Mesendoderm (in vitro differentiated cells): Measurements from ENCODE around the gene LRP10.
"Not testable (repeated sequence)": the region's sequence is repeated elsewhere in the genome, so short reads cannot be mapped to it uniquely, and the experiment has no call there.

ENCODE experiments used
- DNase-seq: peaks from one replicate; pipeline ENCODE4 v3.0.0; 2013
- H2AK5ac ChIP-seq: 2 replicates; pipeline ENCODE4 v1.6.1; 2013; ENCODE audit warnings: low read length, inconsistent platforms
- H2BK120ac ChIP-seq: 2 replicates; pipeline ENCODE4 v1.6.1; 2013; ENCODE audit warnings: low read depth, mild to moderate bottlenecking, low read length, moderate library complexity, mixed read lengths
- H2BK15ac ChIP-seq: replicated peaks from 2 replicates; pipeline ENCODE4 v1.6.1; 2013; ENCODE audit warnings: low read depth, mild to moderate bottlenecking, moderate library complexity
- H2BK5ac ChIP-seq: 2 replicates; pipeline ENCODE4 v1.6.1; 2013; ENCODE audit warnings: low read length, inconsistent platforms
- H3K18ac ChIP-seq: 2 replicates; pipeline ENCODE4 v1.6.1; 2013; ENCODE audit warnings: mild to moderate bottlenecking, low read length, mixed read lengths
- H3K23ac ChIP-seq: one replicate; pipeline ENCODE4 v1.6.1; 2013; ENCODE audit warnings: low read length
- H3K27ac ChIP-seq: 2 replicates; pipeline ENCODE4 v1.5.1; 2013; ENCODE audit warnings: low read depth, mild to moderate bottlenecking, inconsistent platforms, low read length, moderate library complexity
- H3K27me3 ChIP-seq: 2 replicates; pipeline ENCODE4 v1.6.1; 2013; ENCODE audit warnings: low read length, control low read depth, mild to moderate bottlenecking, inconsistent platforms; ENCODE audit not compliant: insufficient read depth, poor library complexity
- H3K36me3 ChIP-seq: 2 replicates; pipeline ENCODE4 v1.6.1; 2013; ENCODE audit warnings: low read length, inconsistent platforms; ENCODE audit not compliant: control insufficient read depth, insufficient read depth
- H3K4ac ChIP-seq: one replicate; pipeline ENCODE4 v1.6.1; 2013; ENCODE audit warnings: low read depth, mild to moderate bottlenecking, low read length, moderate library complexity
- H3K4me1 ChIP-seq: 2 replicates; pipeline ENCODE4 v1.6.1; 2013; ENCODE audit warnings: low read depth, low read length, inconsistent platforms; ENCODE audit not compliant: control insufficient read depth
- H3K4me2 ChIP-seq: 2 replicates; pipeline ENCODE4 v1.6.1; 2013; ENCODE audit warnings: low read length
- H3K4me3 ChIP-seq: 2 replicates; pipeline ENCODE4 v1.5.1; 2013; ENCODE audit warnings: mild to moderate bottlenecking, low read length
- H3K56ac ChIP-seq: one replicate; pipeline ENCODE4 v1.6.1; 2013; ENCODE audit warnings: low read length
- H3K79me1 ChIP-seq: 2 replicates; pipeline ENCODE4 v1.6.1; 2013; ENCODE audit warnings: low read length, inconsistent platforms
- H3K79me2 ChIP-seq: 2 replicates; pipeline ENCODE4 v1.6.1; 2013; ENCODE audit warnings: mild to moderate bottlenecking, low read length; ENCODE audit not compliant: control insufficient read depth, insufficient read depth
- H3K9ac ChIP-seq: 2 replicates; pipeline ENCODE4 v1.6.1; 2013; ENCODE audit warnings: low read length, inconsistent platforms
- H4K5ac ChIP-seq: one replicate; pipeline ENCODE4 v1.6.1; 2013; ENCODE audit warnings: low read length
- H4K8ac ChIP-seq: one replicate; pipeline ENCODE4 v1.6.1; 2013; ENCODE audit warnings: low read depth, mild to moderate bottlenecking, control low read depth, low read length, moderate library complexity
- WGBS: extraction: QIAGEN DNeasy Blood & Tissue Kit; methylation state at CpG from one replicate; pipeline ENCODE4 v1.1.7; 2013; ENCODE audit warnings: low lambda C conversion rate, missing lambda C conversion rate; ENCODE audit not compliant: insufficient coverage; ENCODE audit errors: extremely low coverage; 5-methylcytosine and 5-hydroxymethylcytosine counted together

Gene LRP10

GRCh38 chr14:22850944-22851764, 20.4 kb upstream of the LRP10 start:
- H3K79me1 ChIP-seq: no peaks in the 10 kb centered on the region
- no CpG with 5 or more reads among the region's 9 CpGs for WGBS
- H2BK5ac ChIP-seq: no peak overlapping the region
- H3K23ac ChIP-seq: no peak overlapping the region
- peaks cover 2% of the 10 kb centered on the region for H3K4me1 ChIP-seq
- no peak overlapping the region for H4K8ac ChIP-seq
- no peak overlapping the region for H2BK120ac ChIP-seq
- no peaks in the 10 kb centered on the region for H3K36me3 ChIP-seq
- no peaks in the 10 kb centered on the region for H3K27me3 ChIP-seq
- peak overlapping the region; percentile 62 for H3K56ac ChIP-seq
- H3K79me2 ChIP-seq: no peaks in the 10 kb centered on the region
- no peak overlapping the region for H3K27ac ChIP-seq
- H3K18ac ChIP-seq: no peak overlapping the region
- H3K4me2 ChIP-seq: no peak overlapping the region
- H3K9ac ChIP-seq: no peak overlapping the region
- H2BK15ac ChIP-seq: no peak overlapping the region
- no peak overlapping the region for H2AK5ac ChIP-seq
- H4K5ac ChIP-seq: no peak overlapping the region
- H3K4me3 ChIP-seq: no peak overlapping the region
- DNase-seq: peak; percentile 57
- H3K4ac ChIP-seq: no peak overlapping the region

DNA sequence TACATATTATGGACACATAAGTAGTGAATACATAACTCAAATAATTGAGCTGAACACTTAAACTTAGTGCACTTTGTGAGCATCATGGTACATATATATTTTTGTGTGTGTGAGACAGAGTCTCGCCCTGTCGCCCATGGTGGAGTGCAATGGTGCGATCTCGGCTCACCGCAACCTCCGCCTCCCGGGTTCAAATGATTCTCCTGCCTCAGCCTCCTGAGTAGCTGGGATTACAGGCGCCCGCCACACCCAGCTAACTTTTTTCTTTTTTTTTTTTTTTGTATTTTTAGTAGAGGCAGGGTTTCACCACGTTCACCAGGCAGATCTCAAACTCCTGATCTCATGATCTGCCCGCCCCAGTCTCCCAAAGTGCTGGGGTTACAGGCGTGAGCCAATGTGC, 19.4 kb upstream of the LRP10 start:
- not testable (repeated sequence) for H3K23ac ChIP-seq, H3K36me3 ChIP-seq, H3K79me1 ChIP-seq, H3K27ac ChIP-seq, H2BK15ac ChIP-seq, H3K56ac ChIP-seq, H3K4me3 ChIP-seq, H3K18ac ChIP-seq, H4K8ac ChIP-seq, H3K4me2 ChIP-seq, DNase-seq, H3K27me3 ChIP-seq, H3K79me2 ChIP-seq, H3K9ac ChIP-seq, H2BK5ac ChIP-seq, H2AK5ac ChIP-seq, H2BK120ac ChIP-seq, H3K4ac ChIP-seq, H4K5ac ChIP-seq, H3K4me1 ChIP-seq
- WGBS: no CpG with 5 or more reads among the region's 12 CpGs

- no peaks in the 10 kb centered on the region for H3K36me3 ChIP-seq
- no peak overlapping the region for H4K8ac ChIP-seq
- no peaks in the 10 kb centered on the region for H3K27me3 ChIP-seq
- H3K18ac ChIP-seq: no peak overlapping the region
- no peak overlapping the region for H3K4me3 ChIP-seq
- H4K5ac ChIP-seq: no peak overlapping the region
- no peak overlapping the region for H3K23ac ChIP-seq
- H2BK15ac ChIP-seq: no peak overlapping the region
- no peak overlapping the region for H3K27ac ChIP-seq
- H3K9ac ChIP-seq: peak overlapping the region; percentile 11
- H3K4me1 ChIP-seq: peaks cover 2% of the 10 kb centered on the region
- H2BK120ac ChIP-seq: no peak overlapping the region
- WGBS: no CpG with 5 or more reads among the region's 2 CpGs
- H3K79me1 ChIP-seq: no peaks in the 10 kb centered on the region
- H2AK5ac ChIP-seq: no peak overlapping the region
- H2BK5ac ChIP-seq: no peak overlapping the region
- DNase-seq: no peak
- peak overlapping the region; percentile 61 for H3K56ac ChIP-seq
- H3K79me2 ChIP-seq: no peaks in the 10 kb centered on the region
- H3K4ac ChIP-seq: no peak overlapping the region
- no peak overlapping the region for H3K4me2 ChIP-seq
These were observed 19.0 kb upstream of the LRP10 start for GRCh38 chr14:22852599-22852939.

GRCh38 chr14:22852940-22853767, 18.4 kb upstream of the LRP10 start:
- Histone ChIP-seq H3K36me3 (no peaks in the 10 kb centered on the region), H3K27ac (no peak overlapping the region), H3K56ac (peak overlapping the region; percentile 77), H2AK5ac (no peak overlapping the region), H3K27me3 (no peaks in the 10 kb centered on the region), H3K79me1 (no peaks in the 10 kb centered on the region), H4K5ac (no peak overlapping the region), H4K8ac (no peak overlapping the region), H2BK15ac (no peak overlapping the region), H3K79me2 (no peaks in the 10 kb centered on the region), H3K4ac (peak overlapping the region; percentile 89), H2BK5ac (peak overlapping the region; percentile 8), H2BK120ac (no peak overlapping the region), H3K23ac (no peak overlapping the region), H3K4me2 (peak overlapping the region; percentile 19), H3K18ac (peak overlapping the region; percentile 35), H3K4me3 (no peak overlapping the region), H3K4me1 (peaks cover 2% of the 10 kb centered on the region), H3K9ac (peak overlapping the region; percentile 62)
- DNase-seq: peak; percentile 89
- WGBS: no CpG with 5 or more reads among the region's 20 CpGs

DNA sequence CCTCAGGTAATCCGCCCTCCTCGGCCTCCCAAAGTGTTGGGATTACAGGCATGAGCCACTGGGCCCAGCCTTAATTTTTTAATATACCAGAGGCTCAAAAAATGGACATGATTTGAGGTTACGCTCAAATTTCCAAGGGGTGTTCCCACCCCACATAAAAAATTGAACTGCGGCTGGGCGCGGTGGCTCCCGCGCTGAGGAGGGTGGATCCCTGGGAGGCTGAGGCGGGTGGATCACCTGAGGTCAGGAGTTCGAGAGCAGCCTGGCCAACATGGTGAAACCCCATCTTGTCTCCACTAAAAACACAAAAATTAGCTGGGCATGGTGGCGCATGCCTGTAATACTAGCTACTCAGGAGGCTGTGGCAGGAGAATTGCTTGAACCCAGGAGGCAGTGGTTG, 17.2 kb upstream of the LRP10 start:
- H3K18ac ChIP-seq, H3K27me3 ChIP-seq, H3K4ac ChIP-seq, H4K5ac ChIP-seq, DNase-seq, H3K4me3 ChIP-seq, H2BK5ac ChIP-seq, H3K4me2 ChIP-seq, H3K36me3 ChIP-seq, H3K56ac ChIP-seq, H2BK120ac ChIP-seq, H3K79me1 ChIP-seq, H4K8ac ChIP-seq, H3K23ac ChIP-seq, H2BK15ac ChIP-seq, H3K9ac ChIP-seq, H3K27ac ChIP-seq, H3K4me1 ChIP-seq, H3K79me2 ChIP-seq, H2AK5ac ChIP-seq: not testable (repeated sequence)
- WGBS: no CpG with 5 or more reads among the region's 11 CpGs
